Measurements from ENCODE around the gene VSTM2A. TPM values are rescaled to one million over a fixed set of nuclear protein-coding genes. Genes with fewer than 3 reads are reported as not detected.

VSTM2A gene
- total and polyA plus RNA-seq, 4 donors: 0.13 TPM; not detected in 3

DNA sequence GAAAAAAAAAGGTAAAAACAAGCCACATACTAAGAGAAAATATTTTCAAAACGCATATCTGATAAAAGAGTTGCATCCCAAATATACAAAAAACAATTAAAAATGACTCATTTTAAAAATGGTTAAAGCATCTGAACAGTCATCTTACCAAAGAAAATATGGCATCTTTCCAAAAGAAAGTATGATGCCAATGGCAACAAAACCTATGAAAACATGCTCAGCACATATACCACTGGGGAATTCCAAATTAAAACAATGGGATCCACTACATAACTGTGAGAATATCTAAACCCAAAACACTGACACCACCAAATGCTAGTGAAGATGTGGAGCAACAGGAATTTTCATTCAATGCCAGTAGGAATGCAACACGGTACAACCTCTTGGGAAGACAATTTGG is 39.3 kb downstream of the VSTM2A start:
- Histone ChIP-seq H3K27ac (ENCODE audit: low read depth in 1 of 2, low read length in 2 of 2) (no peak overlapping the region), H3K27me3 (ENCODE audit: control insufficient read depth in 1 of 2, insufficient read depth in 2 of 2, low read length in 1 of 2) (no peaks in the 10 kb centered on the region), H3K9me3 (ENCODE audit: control insufficient read depth, low read length) (no peaks in the 10 kb centered on the region), H3K4me1 (ENCODE audit: control insufficient read depth in 1 of 2, insufficient read depth in 2 of 2, low read length in 2 of 2) (no peaks in the 10 kb centered on the region), H3K36me3 (ENCODE audit: control insufficient read depth in 1 of 2, insufficient read depth in 2 of 2, low read length in 1 of 2) (no peaks in the 10 kb centered on the region), H3K4me3 (ENCODE audit: low read length in 2 of 2) (no peak overlapping the region)
- ATAC-seq (ENCODE audit: low FRiP score): no peak
- no peak for DNase-seq
- 60 to 64% methylated on average over 2 of the region's 2 CpGs for WGBS, 2 donors
- intact Hi-C loops (cut with DNase I): no loop called here

DNA sequence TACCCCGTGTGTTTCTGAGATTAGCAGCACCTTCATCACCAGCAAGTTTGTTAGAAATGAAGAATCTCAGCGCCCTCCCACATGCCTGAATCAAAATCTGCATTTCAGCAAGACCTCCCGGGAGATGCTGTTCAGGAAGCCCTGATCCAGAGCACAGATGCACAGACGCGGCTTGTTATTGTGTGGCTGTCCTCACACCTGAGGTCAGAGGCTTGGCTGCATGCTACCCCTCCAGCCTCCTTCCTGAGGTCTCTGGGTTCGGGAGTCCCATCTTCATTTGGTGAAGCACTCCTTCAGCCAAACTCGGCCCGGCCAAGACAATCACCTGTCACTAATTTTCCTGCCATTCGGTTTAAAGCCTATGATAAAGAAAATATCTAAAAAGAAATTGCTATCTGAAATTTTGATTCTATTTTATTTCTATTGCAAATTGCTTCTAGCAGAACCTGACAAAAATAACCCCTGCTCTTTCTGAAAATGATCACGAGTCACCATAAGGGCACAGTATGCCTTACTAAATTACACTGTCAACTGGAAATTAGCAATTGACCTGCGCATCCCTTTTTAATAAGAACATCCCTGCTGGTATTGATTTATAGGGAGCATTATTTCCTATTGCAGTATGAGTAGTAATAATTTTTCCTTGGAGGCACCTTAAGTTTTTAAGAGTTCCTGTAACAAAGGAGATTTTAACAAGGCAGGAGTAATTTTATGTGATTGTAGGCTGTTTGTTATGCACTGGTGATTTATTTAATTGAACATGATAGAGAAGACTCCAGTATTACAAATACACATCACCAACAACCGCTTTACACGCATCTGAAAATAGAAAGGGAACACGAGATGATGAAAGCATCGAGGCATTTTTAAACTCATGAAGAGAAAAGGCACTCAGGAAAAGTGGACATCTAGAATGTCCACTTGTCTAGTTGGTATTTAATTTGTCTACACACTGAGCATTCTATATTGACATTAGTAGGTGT is 49.5 kb downstream of the VSTM2A start:
- no peak overlapping the region for H3K27ac ChIP-seq (ENCODE audit: low read depth in 1 of 2, low read length in 2 of 2)
- ATAC-seq (ENCODE audit: low FRiP score): no peak
- no peak for DNase-seq
- H3K4me1 ChIP-seq (ENCODE audit: control insufficient read depth in 1 of 2, insufficient read depth in 2 of 2, low read length in 2 of 2): no peaks in the 10 kb centered on the region
- H3K36me3 ChIP-seq (ENCODE audit: control insufficient read depth in 1 of 2, insufficient read depth in 2 of 2, low read length in 1 of 2): no peaks in the 10 kb centered on the region
- H3K4me3 ChIP-seq (ENCODE audit: low read length in 2 of 2): no peak overlapping the region
- H3K27me3 ChIP-seq (ENCODE audit: control insufficient read depth in 1 of 2, insufficient read depth in 2 of 2, low read length in 1 of 2): no peaks in the 10 kb centered on the region
- peaks cover 1% of the 10 kb centered on the region for H3K9me3 ChIP-seq (ENCODE audit: control insufficient read depth, low read length)
- intact Hi-C loops (cut with DNase I): no loop called here
- WGBS, 2 donors: 78 to 80% methylated on average over 15 of the region's 15 CpGs

DNA sequence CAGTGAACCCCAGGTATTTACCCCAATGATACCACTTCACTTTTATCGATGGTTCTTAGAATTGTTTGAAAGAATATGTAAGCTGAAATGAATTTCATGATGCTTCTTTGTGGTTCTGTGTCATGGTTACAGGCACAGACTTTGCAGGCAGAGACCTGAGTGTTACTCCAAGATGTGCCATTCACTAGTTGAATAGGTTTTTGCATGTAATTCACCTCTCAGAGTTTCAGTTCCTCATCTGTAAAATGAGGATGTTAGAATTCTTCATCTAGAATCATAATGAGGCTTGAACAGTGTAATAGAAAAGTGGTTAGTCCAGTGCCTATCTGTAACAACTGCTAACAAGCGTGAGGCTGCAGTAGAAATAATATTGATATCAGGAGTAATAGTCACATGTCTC is 54.6 kb downstream of the VSTM2A start:
- Histone ChIP-seq H3K4me1 (ENCODE audit: control insufficient read depth in 1 of 2, insufficient read depth in 2 of 2, low read length in 2 of 2) (no peaks in the 10 kb centered on the region), H3K27ac (ENCODE audit: low read depth in 1 of 2, low read length in 2 of 2) (no peak overlapping the region), H3K27me3 (ENCODE audit: control insufficient read depth in 1 of 2, insufficient read depth in 2 of 2, low read length in 1 of 2) (no peaks in the 10 kb centered on the region), H3K9me3 (ENCODE audit: control insufficient read depth, low read length) (no peaks in the 10 kb centered on the region), H3K4me3 (ENCODE audit: low read length in 2 of 2) (no peak overlapping the region), H3K36me3 (ENCODE audit: control insufficient read depth in 1 of 2, insufficient read depth in 2 of 2, low read length in 1 of 2) (no peaks in the 10 kb centered on the region)
- ATAC-seq (ENCODE audit: low FRiP score) (no peak), DNase-seq (no peak)
- 78 to 84% methylated on average over 2 of the region's 2 CpGs for WGBS, 2 donors
- intact Hi-C loops (cut with DNase I): no loop called here

- H3K9me3 ChIP-seq (ENCODE audit: control insufficient read depth, low read length): peaks cover 2% of the 10 kb centered on the region
- intact Hi-C loops (cut with DNase I): no loop called here
- H3K27me3 ChIP-seq (ENCODE audit: control insufficient read depth in 1 of 2, insufficient read depth in 2 of 2, low read length in 1 of 2): no peaks in the 10 kb centered on the region
- DNase-seq: no peak
- no peak overlapping the region for H3K4me3 ChIP-seq (ENCODE audit: low read length in 2 of 2)
- no peak for ATAC-seq (ENCODE audit: low FRiP score)
- H3K27ac ChIP-seq (ENCODE audit: low read depth in 1 of 2, low read length in 2 of 2): no peak overlapping the region
- WGBS, 2 donors: 82 to 87% methylated on average over 2 of the region's 2 CpGs
- H3K4me1 ChIP-seq (ENCODE audit: control insufficient read depth in 1 of 2, insufficient read depth in 2 of 2, low read length in 2 of 2): no peaks in the 10 kb centered on the region
- H3K36me3 ChIP-seq (ENCODE audit: control insufficient read depth in 1 of 2, insufficient read depth in 2 of 2, low read length in 1 of 2): no peaks in the 10 kb centered on the region
Measured at GRCh38 chr7:54615537-54615936, 73.4 kb downstream of the VSTM2A start.

Other genes with a start within 250 kb of the VSTM2A start
- 100 to 1,000 TPM in 1 of 2 donors, 10 to 100 TPM in 1; 90.1 to 109 TPM for gene SEC61G, start 216.8 kb downstream of the VSTM2A start, total RNA-seq
- gene SEC61G, start 216.8 kb downstream of the VSTM2A start, polyA plus RNA-seq: 100 to 1,000 TPM; 396 to 623 TPM

All from aorta (tissue), 5 donors.